Jurkat, Clone E6-1 (cell line): Measurements from ENCODE around the gene CLCN2.
A peak's percentile ranks its signal among the peaks of the same experiment; 100 is the strongest.

Experiments
- DNase-seq: peaks from one replicate; pipeline ENCODE4 v3.0.0-alpha.2; 2011; ENCODE audit warnings: low read depth, low spot score
- H3K4me3 ChIP-seq: 2 replicates; pipeline ENCODE4 v1.5.1; 2011; ENCODE audit warnings: mild to moderate bottlenecking, low read length, control low read depth, moderate library complexity

Gene CLCN2

GRCh38 chr3:184334470-184335158 lies 26.8 kb downstream of the CLCN2 start:
- no peak for DNase-seq
- H3K4me3 ChIP-seq = no peak overlapping the region

DNA sequence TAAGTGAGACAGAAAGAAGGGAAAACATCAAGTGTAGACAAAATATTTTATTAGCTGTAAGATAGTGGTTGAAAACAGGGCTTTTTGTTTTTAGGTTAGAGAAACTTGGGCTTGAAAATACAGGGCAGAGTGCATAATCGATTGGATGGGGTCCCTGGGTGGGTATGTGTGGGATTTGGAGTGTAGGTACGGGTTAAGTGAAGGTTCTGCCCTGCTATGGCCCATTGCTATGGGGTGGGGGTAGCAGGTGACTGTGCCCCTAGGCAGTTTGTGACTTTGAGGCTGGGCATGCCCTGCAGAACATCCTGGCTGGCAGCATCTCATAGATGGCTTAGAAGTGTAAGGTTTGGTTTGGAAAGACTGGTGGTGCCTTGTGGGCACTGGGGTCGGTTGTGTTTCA lies 27.7 kb downstream of the CLCN2 start:
- DNase-seq = no peak
- H3K4me3 ChIP-seq = no peak overlapping the region

- DNase-seq = no peak
- no peak overlapping the region for H3K4me3 ChIP-seq
Observed at GRCh38 chr3:184333190-184333589, 28.2 kb downstream of the CLCN2 start.

GRCh38 chr3:184332370-184333090 lies 28.9 kb downstream of the CLCN2 start:
- no peak for DNase-seq
- no peak overlapping the region for H3K4me3 ChIP-seq

DNA sequence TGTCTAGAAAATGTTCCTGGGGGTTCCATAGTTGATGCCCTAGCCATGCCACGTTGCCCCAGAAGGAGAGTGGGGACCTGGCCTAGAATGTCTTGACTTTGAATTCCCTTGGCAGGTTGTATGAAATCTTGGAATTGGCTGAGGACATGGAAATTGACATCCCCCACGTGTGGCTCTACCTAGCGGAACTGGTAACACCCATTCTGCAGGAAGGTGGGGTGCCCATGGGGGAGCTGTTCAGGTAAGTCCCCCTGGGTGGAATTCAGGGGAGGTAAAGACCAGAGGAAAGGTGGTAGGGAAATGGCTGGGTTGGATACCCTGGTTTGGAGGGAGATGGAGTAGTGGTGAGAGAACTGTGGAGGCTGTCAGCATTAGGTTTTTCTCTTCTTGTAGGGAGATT lies 32.9 kb downstream of the CLCN2 start:
- no peak for DNase-seq
- no peak overlapping the region for H3K4me3 ChIP-seq

DNA sequence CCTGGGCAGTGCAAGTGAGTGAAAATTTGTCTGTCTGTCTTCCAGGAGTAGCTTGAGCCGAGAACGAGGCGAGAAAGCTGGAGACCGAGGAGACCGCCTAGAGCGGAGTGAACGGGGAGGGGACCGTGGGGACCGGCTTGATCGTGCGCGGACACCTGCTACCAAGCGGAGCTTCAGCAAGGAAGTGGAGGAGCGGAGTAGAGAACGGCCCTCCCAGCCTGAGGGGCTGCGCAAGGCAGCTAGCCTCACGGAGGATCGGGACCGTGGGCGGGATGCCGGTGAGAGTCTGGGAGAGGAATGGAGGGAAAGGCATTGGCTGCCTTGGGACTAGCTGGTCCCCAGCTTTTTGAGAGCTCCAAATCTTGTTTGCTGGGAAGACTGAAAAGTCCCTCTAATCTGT lies 34.2 kb downstream of the CLCN2 start:
- no peak for DNase-seq

DNA sequence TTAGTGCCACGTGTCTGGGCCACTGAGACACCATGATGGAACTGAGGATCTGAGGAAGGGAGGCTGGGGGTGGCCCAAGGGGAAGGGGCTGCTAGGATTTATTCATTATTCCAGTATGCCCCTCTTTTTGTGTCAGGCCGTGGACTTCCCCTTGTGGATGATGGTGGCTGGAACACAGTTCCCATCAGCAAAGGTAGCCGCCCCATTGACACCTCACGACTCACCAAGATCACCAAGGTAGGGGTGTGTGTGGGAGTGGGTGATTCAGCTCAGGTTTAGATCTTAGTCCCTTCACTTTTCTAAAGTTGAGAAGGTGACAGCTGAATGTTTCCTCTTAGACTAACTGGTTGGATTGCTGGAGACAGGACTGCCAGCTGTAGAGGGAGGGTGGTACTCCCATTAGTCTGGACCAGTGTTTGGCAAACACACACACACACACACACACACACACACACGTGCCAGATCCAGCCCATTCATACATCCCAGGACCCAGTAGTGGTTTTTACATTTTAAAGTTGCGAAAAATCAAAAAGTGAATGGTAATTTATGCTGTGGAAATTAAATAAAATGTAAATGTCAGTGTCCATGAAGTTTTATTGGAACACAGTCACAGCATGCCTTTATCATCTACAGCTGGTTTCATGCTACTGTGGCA lies 35.6 kb downstream of the CLCN2 start:
- DNase-seq = no peak

More for the DNA sequence above, 34.2 kb downstream of the CLCN2 start:
- H3K4me3 ChIP-seq = no peak overlapping the region

DNA sequence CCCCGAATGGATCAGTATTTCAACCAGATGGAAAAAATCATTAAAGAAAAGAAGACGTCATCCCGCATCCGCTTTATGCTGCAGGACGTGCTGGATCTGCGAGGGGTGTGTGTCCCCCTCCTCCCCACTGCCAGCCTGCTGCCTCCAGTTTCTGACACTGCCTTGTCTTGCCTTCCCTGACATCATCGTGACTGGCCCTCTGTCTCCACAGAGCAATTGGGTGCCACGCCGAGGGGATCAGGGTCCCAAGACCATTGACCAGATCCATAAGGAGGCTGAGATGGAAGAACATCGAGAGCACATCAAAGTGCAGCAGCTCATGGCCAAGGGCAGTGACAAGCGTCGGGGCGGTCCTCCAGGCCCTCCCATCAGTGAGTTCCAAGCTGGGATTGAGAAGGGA lies 36.1 kb downstream of the CLCN2 start:
- no peak overlapping the region for H3K4me3 ChIP-seq
- no peak for DNase-seq

More for the DNA sequence above, 35.6 kb downstream of the CLCN2 start:
- no peak overlapping the region for H3K4me3 ChIP-seq

DNA sequence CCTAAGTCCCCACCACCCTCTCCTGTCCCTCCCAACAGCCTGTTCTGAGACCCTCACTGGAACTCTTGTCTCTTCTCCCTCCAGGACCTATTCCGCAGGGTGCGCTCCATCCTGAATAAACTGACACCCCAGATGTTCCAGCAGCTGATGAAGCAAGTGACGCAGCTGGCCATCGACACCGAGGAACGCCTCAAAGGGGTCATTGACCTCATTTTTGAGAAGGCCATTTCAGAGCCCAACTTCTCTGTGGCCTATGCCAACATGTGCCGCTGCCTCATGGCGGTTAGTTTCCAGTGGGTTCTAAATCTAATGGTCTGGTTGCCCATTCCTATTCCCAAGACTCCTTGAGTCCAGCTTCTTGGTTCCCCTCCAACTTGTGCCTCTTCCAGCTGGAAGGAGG lies 37.7 kb downstream of the CLCN2 start:
- DNase-seq = no peak
- H3K4me3 ChIP-seq = no peak overlapping the region

DNA sequence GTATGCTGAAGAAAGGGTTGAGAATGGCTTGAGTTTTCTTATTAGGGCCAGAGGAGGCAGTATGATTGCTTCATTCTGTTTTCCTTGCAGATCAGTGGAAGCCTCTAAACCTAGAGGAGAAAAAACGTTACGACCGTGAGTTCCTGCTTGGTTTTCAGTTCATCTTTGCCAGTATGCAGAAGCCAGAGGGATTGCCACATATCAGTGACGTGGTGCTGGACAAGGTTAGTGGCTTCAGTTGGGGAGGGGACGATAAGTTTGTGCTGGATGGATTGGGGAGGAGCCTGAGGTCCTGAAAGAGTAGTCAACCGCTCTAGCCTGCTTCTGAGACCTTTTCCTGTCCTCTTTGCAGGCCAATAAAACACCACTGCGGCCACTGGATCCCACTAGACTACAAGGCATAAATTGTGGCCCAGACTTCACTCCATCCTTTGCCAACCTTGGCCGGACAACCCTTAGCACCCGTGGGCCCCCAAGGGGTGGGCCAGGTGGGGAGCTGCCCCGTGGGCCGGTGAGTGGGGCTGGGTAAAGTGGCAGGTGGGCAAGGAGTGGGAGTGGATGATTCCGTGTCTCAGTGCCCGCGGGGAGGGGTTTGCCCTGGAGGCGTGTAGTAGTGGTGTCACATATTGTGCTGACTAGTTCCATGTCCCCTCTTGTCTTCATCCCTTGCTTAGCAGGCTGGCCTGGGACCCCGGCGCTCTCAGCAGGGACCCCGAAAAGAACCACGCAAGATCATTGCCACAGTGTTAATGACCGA lies 38.5 kb downstream of the CLCN2 start:
- no peak overlapping the region for H3K4me3 ChIP-seq
- DNase-seq = no peak

DNA sequence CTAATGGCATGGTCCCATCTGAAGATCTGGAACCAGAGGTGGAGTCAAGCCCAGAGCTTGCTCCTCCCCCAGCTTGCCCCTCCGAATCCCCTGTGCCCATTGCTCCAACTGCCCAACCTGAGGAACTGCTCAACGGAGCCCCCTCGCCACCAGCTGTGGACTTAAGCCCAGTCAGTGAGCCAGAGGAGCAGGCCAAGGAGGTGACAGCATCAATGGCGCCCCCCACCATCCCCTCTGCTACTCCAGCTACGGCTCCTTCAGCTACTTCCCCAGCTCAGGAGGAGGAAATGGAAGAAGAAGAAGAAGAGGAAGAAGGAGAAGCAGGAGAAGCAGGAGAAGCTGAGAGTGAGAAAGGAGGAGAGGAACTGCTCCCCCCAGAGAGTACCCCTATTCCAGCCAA lies 39.7 kb downstream of the CLCN2 start:
- no peak for DNase-seq

DNA sequence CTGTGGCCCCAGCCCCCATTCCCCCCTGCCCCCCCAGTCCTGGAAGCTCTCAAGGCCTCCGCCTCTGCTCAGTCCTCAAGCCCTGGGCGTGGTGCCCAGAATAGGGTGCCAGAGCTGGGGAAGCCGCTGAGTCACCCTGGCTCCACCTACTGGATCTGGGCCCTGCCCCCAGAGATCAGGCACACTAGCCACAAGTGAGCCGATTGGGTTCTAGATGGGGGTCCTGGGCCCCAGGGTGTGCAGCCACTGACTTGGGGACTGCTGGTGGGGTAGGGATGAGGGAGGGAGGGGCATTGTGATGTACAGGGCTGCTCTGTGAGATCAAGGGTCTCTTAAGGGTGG lies 41.3 kb downstream of the CLCN2 start:
- no peak overlapping the region for H3K4me3 ChIP-seq
- DNase-seq = no peak

More for the DNA sequence above, 39.7 kb downstream of the CLCN2 start:
- no peak overlapping the region for H3K4me3 ChIP-seq

DNA sequence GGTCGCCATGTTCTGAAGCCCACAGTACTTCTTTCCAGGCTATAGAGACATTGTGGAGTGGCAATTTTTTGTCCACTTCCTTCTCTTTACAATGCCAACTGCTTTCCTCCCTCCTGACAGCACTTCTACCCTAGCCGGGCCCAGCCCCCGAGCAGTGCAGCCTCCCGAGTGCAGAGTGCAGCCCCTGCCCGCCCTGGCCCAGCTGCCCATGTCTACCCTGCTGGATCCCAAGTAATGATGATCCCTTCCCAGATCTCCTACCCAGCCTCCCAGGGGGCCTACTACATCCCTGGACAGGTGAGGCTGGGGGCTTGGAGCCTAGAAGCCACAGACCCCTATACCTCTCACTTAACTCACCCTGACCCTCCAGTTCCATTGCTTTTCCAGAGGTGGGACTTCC lies 44.2 kb downstream of the CLCN2 start:
- H3K4me3 ChIP-seq = no peak overlapping the region
- DNase-seq = no peak

- DNase-seq = no peak
- no peak overlapping the region for H3K4me3 ChIP-seq
Observed at GRCh38 chr3:184316792-184317191, 44.6 kb downstream of the CLCN2 start.

GRCh38 chr3:184315871-184316661 lies 45.3 kb downstream of the CLCN2 start:
- H3K4me3 ChIP-seq = peak overlapping the region; percentile 87
- DNase-seq = no peak

DNA sequence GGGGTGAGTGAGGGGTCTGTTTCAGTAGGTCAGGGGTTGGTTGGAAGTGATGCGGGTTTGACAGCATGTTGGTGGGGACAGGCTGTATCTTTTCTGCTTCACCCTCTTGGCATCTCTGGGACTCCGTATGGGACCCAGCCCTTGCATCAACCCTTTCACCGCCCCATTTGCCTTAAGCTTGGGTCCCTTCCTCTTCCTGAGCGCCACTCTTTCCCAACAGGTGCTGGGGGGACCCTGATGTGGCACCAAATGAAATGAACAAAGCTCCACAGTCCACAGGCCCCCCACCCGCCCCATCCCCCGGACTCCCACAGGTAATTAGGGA lies 45.9 kb downstream of the CLCN2 start:
- peak overlapping the region; percentile 87 for H3K4me3 ChIP-seq
- no peak for DNase-seq

- no peak for DNase-seq
- H3K4me3 ChIP-seq = peak overlapping the region; percentile 87
Observed at GRCh38 chr3:184314700-184315542, 46.5 kb downstream of the CLCN2 start.

DNA sequence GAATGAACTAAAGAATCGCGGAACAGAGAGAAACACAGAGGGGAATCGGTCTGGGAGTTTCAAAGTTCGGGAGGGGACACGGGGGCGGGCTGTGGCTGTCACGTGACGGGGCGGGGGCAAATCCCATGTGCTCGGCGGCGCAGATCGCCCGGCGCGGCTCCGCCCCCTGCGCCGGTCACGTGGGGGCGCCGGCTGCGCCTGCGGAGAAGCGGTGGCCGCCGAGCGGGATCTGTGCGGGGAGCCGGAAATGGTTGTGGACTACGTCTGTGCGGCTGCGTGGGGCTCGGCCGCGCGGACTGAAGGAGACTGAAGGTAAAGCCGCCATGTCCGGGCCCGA lies 47.1 kb downstream of the CLCN2 start, which contains the start of gene EIF4G1:
Gene EIF4G1 (plus strand): TSS at position 244 of the 337 bp plus-strand sequence. CDS start 1,191 bp downstream, outside the sequence.
- H3K4me3 ChIP-seq = peak within 1 kb of the TSS; percentile 87
- DNase-seq = peak; percentile 85
